ENCODE data around the gene DOCK8. TPM values are rescaled to one million over a fixed set of nuclear protein-coding genes. Genes with fewer than 3 reads are reported as not detected.
A peak's percentile ranks its signal among the peaks of the same experiment; 100 is the strongest.

The DOCK8 gene
- total and polyA plus RNA-seq, 3 donors from 2014 or later: 46.7 to 63.9 (median 51.4) TPM

DNA sequence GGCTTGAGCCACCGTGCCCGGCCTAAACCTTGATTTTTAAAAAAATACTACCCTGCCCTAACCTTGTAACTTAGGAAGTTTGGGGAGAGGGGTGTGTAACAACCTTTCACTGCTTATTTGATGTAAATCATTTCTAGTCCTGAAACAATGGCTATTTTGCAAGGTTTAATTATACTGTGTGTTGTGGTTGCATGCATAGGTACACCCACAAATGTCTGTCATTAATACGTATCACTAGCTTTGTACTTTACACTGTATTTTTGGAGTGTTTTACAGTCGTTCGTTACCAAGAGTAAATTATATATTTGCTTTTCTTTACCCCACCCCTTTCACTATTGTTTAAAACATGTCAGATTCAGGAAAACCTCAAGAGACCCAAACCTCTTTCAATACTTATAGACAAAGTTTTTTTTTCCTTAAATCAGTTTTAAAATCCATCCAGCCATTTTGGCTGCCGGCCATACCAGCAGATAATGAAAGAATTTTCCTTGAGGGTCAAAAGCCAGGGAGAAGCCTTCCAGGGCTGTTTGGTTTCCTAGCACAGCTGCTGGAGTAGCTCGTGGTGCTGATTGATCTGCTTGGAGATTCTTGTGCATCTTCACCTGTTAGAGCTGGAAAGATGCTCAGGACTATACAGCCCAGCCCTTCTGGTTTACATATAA is 50.7 kb downstream of the DOCK8 start:
- Histone ChIP-seq H3K36me3 (ENCODE audit: low read depth, missing control alignments) (no peaks in the 10 kb centered on the region), H3K4me3 (no peak overlapping the region), H3K27me3 (no peaks in the 10 kb centered on the region), H3K4me1 (no peaks in the 10 kb centered on the region), H3K9me3 (no peaks in the 10 kb centered on the region), H3K27ac (no peak overlapping the region)
- TF ChIP-seq, protein P1, sequence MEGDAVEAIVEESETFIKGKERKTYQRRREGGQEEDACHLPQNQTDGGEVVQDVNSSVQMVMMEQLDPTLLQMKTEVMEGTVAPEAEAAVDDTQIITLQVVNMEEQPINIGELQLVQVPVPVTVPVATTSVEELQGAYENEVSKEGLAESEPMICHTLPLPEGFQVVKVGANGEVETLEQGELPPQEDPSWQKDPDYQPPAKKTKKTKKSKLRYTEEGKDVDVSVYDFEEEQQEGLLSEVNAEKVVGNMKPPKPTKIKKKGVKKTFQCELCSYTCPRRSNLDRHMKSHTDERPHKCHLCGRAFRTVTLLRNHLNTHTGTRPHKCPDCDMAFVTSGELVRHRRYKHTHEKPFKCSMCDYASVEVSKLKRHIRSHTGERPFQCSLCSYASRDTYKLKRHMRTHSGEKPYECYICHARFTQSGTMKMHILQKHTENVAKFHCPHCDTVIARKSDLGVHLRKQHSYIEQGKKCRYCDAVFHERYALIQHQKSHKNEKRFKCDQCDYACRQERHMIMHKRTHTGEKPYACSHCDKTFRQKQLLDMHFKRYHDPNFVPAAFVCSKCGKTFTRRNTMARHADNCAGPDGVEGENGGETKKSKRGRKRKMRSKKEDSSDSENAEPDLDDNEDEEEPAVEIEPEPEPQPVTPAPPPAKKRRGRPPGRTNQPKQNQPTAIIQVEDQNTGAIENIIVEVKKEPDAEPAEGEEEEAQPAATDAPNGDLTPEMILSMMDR (IDR thresholded peaks at IDR 0.05): no peak
- no peak for TF ChIP-seq POLR2A (IDR thresholded peaks at IDR 0.05)
- 49 to 57% methylated on average over 7 of the region's 7 CpGs for WGBS, 2 donors
- intact Hi-C loops (cut with DNase I; ENCODE audit: low total_unique reads): no loop called here
- DNase-seq: peak; percentile 26

DNA sequence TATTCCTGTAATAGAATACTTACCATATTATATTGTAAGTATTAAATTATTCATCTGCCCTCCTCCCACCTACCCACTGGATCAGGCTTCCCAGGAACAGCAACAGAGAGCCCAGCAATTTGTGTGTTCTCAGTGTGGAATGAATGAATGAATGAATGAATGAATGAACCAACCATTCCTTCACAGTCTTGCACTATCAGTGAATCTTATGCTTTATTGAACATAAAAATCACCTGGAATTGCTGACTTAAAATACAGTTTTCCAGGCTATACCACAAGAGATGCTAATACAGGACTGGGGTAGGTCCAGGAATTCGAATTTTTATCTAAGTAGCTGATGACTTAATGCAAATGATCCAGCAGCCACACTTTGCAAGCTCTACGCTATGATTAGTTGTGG is 51.6 kb downstream of the DOCK8 start:
- intact Hi-C loops (cut with DNase I; ENCODE audit: low total_unique reads): no loop called here
- H3K4me3 ChIP-seq: no peak overlapping the region
- H3K27ac ChIP-seq: no peak overlapping the region
- H3K4me1 ChIP-seq: no peaks in the 10 kb centered on the region
- H3K27me3 ChIP-seq: no peaks in the 10 kb centered on the region
- H3K36me3 ChIP-seq (ENCODE audit: low read depth, missing control alignments): no peaks in the 10 kb centered on the region
- TF ChIP-seq POLR2A (IDR thresholded peaks at IDR 0.05): no peak
- DNase-seq: no peak
- WGBS, 2 donors: 81 to 90% methylated on average over 2 of the region's 2 CpGs
- H3K9me3 ChIP-seq: no peaks in the 10 kb centered on the region

DNA sequence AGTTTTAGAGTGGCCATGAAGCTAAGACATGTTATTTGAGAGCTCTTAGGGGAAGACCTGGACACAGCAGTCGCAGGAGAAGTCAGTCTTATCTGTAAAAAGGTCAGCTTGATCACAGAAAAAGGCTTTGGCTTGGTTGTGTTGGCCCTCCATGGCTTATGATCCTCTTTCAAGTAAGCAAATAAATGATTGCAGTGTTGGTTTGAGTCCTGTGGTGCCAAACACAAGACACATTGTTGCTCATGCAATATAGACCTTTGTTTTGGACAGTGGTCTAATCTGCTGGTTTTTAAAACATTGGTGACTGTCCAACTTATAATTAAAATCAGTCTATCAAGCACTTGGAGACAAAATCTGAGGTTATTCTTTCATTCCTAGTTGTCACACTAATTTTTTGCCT is 54.0 kb downstream of the DOCK8 start:
- Histone ChIP-seq H3K36me3 (ENCODE audit: low read depth, missing control alignments) (no peaks in the 10 kb centered on the region), H3K27me3 (no peaks in the 10 kb centered on the region), H3K27ac (peak overlapping the region in 1 of 2 donors; percentile 72), H3K4me3 (no peak overlapping the region), H3K4me1 (no peaks in the 10 kb centered on the region), H3K9me3 (no peaks in the 10 kb centered on the region)
- intact Hi-C loops (cut with DNase I; ENCODE audit: low total_unique reads): no loop called here
- WGBS, 2 donors: 60 to 64% methylated on average over 1 of the region's 1 CpG
- peak; percentile 70 for DNase-seq
- TF ChIP-seq POLR2A (IDR thresholded peaks at IDR 0.05): no peak
- TF ChIP-seq, protein P1 (IDR thresholded peaks at IDR 0.05): no peak

DNA sequence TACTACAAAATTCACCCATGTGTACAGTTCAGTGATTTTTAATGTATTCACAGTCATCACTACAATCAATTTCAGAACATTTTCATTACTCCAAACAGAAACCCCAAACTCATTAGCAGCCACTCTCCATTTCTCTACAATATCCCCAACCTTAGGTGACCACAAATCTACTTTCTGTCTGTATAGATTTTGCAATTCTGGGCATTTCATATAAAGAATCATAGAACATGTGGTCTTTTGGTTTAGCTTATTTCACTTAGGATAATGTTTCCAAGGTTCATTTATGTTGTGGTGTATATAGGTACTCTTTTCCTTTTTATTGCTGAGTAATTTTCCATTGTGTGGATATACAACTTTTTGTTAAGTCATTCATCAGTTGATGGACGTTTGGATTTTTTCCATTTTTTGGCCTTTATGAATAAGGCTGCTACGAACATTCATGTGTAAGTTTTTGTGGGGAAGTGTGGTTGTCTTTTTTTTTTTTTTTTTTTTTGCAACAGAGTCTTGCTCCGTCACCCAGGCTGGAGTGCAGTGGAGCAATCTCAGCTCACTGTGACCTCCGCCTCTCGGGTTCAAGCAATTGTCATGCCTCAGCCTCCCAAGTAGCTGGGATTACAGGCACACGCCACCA is 54.5 kb downstream of the DOCK8 start:
- no peak overlapping the region for H3K4me3 ChIP-seq
- no peaks in the 10 kb centered on the region for H3K4me1 ChIP-seq
- H3K36me3 ChIP-seq (ENCODE audit: low read depth, missing control alignments): no peaks in the 10 kb centered on the region
- no peaks in the 10 kb centered on the region for H3K9me3 ChIP-seq
- peak overlapping the region in 1 of 2 donors; percentile 72 for H3K27ac ChIP-seq
- WGBS, 2 donors: 88 to 92% methylated on average over 5 to 6 of the region's 6 CpGs
- no peak for DNase-seq
- H3K27me3 ChIP-seq: no peaks in the 10 kb centered on the region
- intact Hi-C loops (cut with DNase I; ENCODE audit: low total_unique reads): no loop called here
- no peak for TF ChIP-seq POLR2A (IDR thresholded peaks at IDR 0.05)
- TF ChIP-seq, protein P1 (IDR thresholded peaks at IDR 0.05): no peak

DNA sequence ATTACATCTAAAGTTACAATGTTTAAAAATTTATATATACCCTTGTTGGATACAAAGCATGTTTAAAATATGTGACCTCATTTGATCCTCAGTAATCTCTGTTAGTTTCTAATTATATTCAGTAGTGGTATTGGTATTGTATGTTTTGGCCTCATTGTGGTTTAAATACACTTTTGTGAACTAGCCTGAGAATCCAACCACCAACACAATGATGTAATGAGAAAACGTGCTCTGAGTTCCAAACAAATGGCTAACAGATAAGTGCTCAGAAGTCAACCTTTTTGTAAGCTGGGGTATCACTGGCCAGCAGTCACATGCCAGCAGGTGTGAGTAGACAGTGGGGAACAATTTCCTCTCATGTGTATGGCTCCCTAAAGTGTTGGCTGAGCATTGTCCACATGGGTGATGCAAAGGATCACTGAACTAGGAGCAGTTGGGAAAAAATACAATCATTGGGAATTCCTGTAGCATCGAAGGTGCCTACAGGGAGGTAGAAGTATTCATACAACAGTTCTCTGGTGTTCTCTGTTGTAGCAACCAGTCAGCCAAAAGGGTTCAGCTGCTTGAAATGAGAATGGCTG is 56.1 kb downstream of the DOCK8 start:
- Histone ChIP-seq H3K27me3 (no peaks in the 10 kb centered on the region), H3K27ac (no peak overlapping the region), H3K9me3 (no peaks in the 10 kb centered on the region), H3K4me3 (no peak overlapping the region), H3K36me3 (ENCODE audit: low read depth, missing control alignments) (no peaks in the 10 kb centered on the region), H3K4me1 (no peaks in the 10 kb centered on the region)
- intact Hi-C loops (cut with DNase I; ENCODE audit: low total_unique reads): no loop called here
- 71 to 78% methylated on average over 2 of the region's 2 CpGs for WGBS, 2 donors
- TF ChIP-seq POLR2A (IDR thresholded peaks at IDR 0.05): no peak
- TF ChIP-seq, protein P1 (IDR thresholded peaks at IDR 0.05): no peak
- no peak for DNase-seq
